HEK293 (cell line): ENCODE data around the gene APBB2.
A peak's percentile ranks its signal among the peaks of the same experiment; 100 is the strongest.

Experiments
- EGR2 ChIP-seq: fragments of 450-650 bp; formaldehyde crosslinking; IDR thresholded peaks from 2 replicates; pipeline ENCODE4 v1.5.1; 2016; ENCODE audit warnings: low read depth, missing biosample characterization, missing genetic modification characterization
- GFI1B ChIP-seq: fragments of 450-650 bp; formaldehyde crosslinking; IDR thresholded peaks from 2 replicates; pipeline ENCODE4 v1.5.1; 2016; ENCODE audit warnings: missing biosample characterization, missing genetic modification characterization
- GLIS1 ChIP-seq: fragments of 450-650 bp; formaldehyde crosslinking; IDR thresholded peaks from 2 replicates; pipeline ENCODE4 v1.5.1; 2016; ENCODE audit warnings: missing biosample characterization, missing genetic modification characterization
- RBAK ChIP-seq: fragments of 450-650 bp; formaldehyde crosslinking; IDR thresholded peaks from 2 replicates; pipeline ENCODE4 v1.5.1; 2016; ENCODE audit warnings: missing biosample characterization, missing genetic modification characterization
- SP2 ChIP-seq: fragments of 450-650 bp; formaldehyde crosslinking; IDR thresholded peaks from 2 replicates; pipeline ENCODE4 v1.5.1; 2016; ENCODE audit warnings: missing biosample characterization, missing genetic modification characterization
- TRIM28 ChIP-seq: IDR thresholded peaks from 2 replicates; pipeline ENCODE4 v1.6.1; 2011; ENCODE audit warnings: low read length, control low read depth, borderline replicate concordance
- ZBTB20 ChIP-seq: fragments of 450-650 bp; formaldehyde crosslinking; IDR thresholded peaks from 2 replicates; pipeline ENCODE4 v1.5.1; 2016; ENCODE audit warnings: missing biosample characterization, missing genetic modification characterization
- ZBTB7A ChIP-seq: fragments of 450-650 bp; formaldehyde crosslinking; IDR thresholded peaks from 2 replicates; pipeline ENCODE4 v1.5.1; 2016; ENCODE audit warnings: low read depth, missing biosample characterization, missing genetic modification characterization
- ZEB2 ChIP-seq: fragments of 450-650 bp; formaldehyde crosslinking; IDR thresholded peaks from 2 replicates; pipeline ENCODE4 v1.5.1; 2016; ENCODE audit warnings: missing biosample characterization, missing genetic modification characterization
- ZFP37 ChIP-seq: fragments of 450-650 bp; formaldehyde crosslinking; IDR thresholded peaks from 2 replicates; pipeline ENCODE4 v1.5.1; 2016; ENCODE audit warnings: missing biosample characterization, missing genetic modification characterization
- ZNF146 ChIP-seq: fragments of 450-650 bp; formaldehyde crosslinking; IDR thresholded peaks from 2 replicates; pipeline ENCODE4 v1.5.1; 2016; ENCODE audit warnings: missing biosample characterization, missing genetic modification characterization
- ZNF155 ChIP-seq: fragments of 450-650 bp; formaldehyde crosslinking; IDR thresholded peaks from 2 replicates; pipeline ENCODE4 v1.5.1; 2016; ENCODE audit warnings: missing biosample characterization, missing genetic modification characterization
- ZNF184 ChIP-seq: fragments of 450-650 bp; IDR thresholded peaks from 2 replicates; pipeline ENCODE4 v1.5.1; 2018; ENCODE audit warnings: missing biosample characterization, mild to moderate bottlenecking, missing genetic modification characterization
- ZNF19 ChIP-seq: fragments of 450-650 bp; formaldehyde crosslinking; IDR thresholded peaks from 2 replicates; pipeline ENCODE4; 2016; ENCODE audit warnings: missing biosample characterization, missing genetic modification characterization, low read depth
- ZNF2 ChIP-seq: fragments of 450-650 bp; formaldehyde crosslinking; IDR thresholded peaks from 2 replicates; pipeline ENCODE4 v1.5.1; 2016; ENCODE audit warnings: missing biosample characterization, missing genetic modification characterization
- ZNF214 ChIP-seq: fragments of 450-650 bp; formaldehyde crosslinking; IDR thresholded peaks from 2 replicates; pipeline ENCODE4 v1.5.1; 2017; ENCODE audit warnings: missing biosample characterization, mild to moderate bottlenecking, missing genetic modification characterization, borderline replicate concordance
- ZNF341 ChIP-seq: fragments of 450-650 bp; formaldehyde crosslinking; IDR thresholded peaks from 2 replicates; pipeline ENCODE4; 2016; ENCODE audit warnings: low read depth, missing biosample characterization, missing genetic modification characterization
- ZNF366 ChIP-seq: fragments of 450-650 bp; formaldehyde crosslinking; conservative IDR thresholded peaks from 2 replicates; pipeline ENCODE4 v1.5.1; 2016; ENCODE audit warnings: missing biosample characterization, missing genetic modification characterization
- ZNF426 ChIP-seq: fragments of 450-650 bp; formaldehyde crosslinking; IDR thresholded peaks from 2 replicates; pipeline ENCODE4 v1.5.1; 2017; ENCODE audit warnings: missing biosample characterization, missing genetic modification characterization, mild to moderate bottlenecking, inconsistent platforms, moderate library complexity
- ZNF530 ChIP-seq: fragments of 450-650 bp; formaldehyde crosslinking; IDR thresholded peaks from 2 replicates; pipeline ENCODE4 v1.5.1; 2016; ENCODE audit warnings: low read depth, missing biosample characterization, missing genetic modification characterization
- ZNF596 ChIP-seq: fragments of 450-650 bp; IDR thresholded peaks from 2 replicates; pipeline ENCODE4 v1.5.0; 2018; ENCODE audit warnings: missing biosample characterization, mild to moderate bottlenecking, missing genetic modification characterization, moderate library complexity
- ZNF701 ChIP-seq: fragments of 450-650 bp; formaldehyde crosslinking; IDR thresholded peaks from 2 replicates; pipeline ENCODE4 v1.5.1; 2016; ENCODE audit warnings: missing biosample characterization, missing genetic modification characterization
- ZNF777 ChIP-seq: fragments of 450-650 bp; formaldehyde crosslinking; IDR thresholded peaks from 2 replicates; pipeline ENCODE4 v1.5.1; 2017; ENCODE audit warnings: missing biosample characterization, missing genetic modification characterization, borderline replicate concordance
- TF ChIP-seq, protein P1 (sequence below): fragments of 450-650 bp; formaldehyde crosslinking; optimal IDR thresholded peaks from 2 replicates; pipeline ENCODE3; 2016; ENCODE audit warnings: missing biosample characterization, mild to moderate bottlenecking, missing genetic modification characterization
- TF ChIP-seq, protein P2 (sequence below): fragments of 450-650 bp; formaldehyde crosslinking; IDR thresholded peaks from 2 replicates; pipeline ENCODE4 v1.5.1; 2016; ENCODE audit warnings: missing biosample characterization, missing genetic modification characterization
- TF ChIP-seq, protein P3 (sequence below): IDR thresholded peaks from 2 replicates; pipeline ENCODE4 v1.6.1; 2011; ENCODE audit warnings: mild to moderate bottlenecking, low read depth, low read length, borderline replicate concordance
- TF ChIP-seq, protein P4 (sequence below): fragments of 450-650 bp; formaldehyde crosslinking; IDR thresholded peaks from 2 replicates; pipeline ENCODE4 v1.5.1; 2016; ENCODE audit warnings: missing biosample characterization, missing genetic modification characterization
- TF ChIP-seq, protein P5 (sequence below): fragments of 450-650 bp; formaldehyde crosslinking; IDR thresholded peaks from 2 replicates; pipeline ENCODE4 v1.5.1; 2017; ENCODE audit warnings: missing biosample characterization, missing genetic modification characterization
- TF ChIP-seq, protein P6 (sequence below): fragments of 450-650 bp; formaldehyde crosslinking; IDR thresholded peaks from 2 replicates; pipeline ENCODE4 v1.5.1; 2016; ENCODE audit warnings: missing biosample characterization, missing genetic modification characterization
- TF ChIP-seq, protein P7 (sequence below): fragments of 450-650 bp; formaldehyde crosslinking; IDR thresholded peaks from 2 replicates; pipeline ENCODE4 v1.5.1; 2017; ENCODE audit warnings: missing biosample characterization, missing genetic modification characterization

APBB2 gene

DNA sequence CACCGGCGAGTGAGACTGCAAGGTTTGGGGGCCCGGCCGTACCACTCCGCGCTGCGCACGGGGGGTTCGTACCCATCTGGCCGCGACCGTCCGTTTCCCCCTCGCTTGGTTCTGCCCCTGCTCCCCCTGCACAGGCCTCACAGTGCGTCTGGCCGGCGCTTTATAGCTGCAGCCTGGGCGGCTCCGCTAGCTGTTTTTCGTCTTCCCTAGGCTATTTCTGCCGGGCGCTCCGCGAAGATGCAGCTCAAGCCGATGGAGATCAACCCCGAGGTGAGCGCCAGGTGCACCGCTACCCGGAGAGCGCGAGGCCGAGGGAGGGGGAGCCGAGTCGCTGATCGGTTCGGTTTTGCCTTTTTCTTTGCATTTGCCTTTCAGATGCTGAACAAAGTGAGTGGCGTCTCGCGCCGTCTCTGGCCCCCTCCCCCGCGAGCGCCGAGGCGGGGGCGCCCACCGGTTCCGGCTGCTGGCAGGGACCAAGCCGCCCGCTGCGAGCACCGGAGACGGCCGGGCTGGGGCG lies 42.5 kb upstream of the APBB2 start, which contains the start of gene UCHL1 (continued):
- TF ChIP-seq, protein P1, sequence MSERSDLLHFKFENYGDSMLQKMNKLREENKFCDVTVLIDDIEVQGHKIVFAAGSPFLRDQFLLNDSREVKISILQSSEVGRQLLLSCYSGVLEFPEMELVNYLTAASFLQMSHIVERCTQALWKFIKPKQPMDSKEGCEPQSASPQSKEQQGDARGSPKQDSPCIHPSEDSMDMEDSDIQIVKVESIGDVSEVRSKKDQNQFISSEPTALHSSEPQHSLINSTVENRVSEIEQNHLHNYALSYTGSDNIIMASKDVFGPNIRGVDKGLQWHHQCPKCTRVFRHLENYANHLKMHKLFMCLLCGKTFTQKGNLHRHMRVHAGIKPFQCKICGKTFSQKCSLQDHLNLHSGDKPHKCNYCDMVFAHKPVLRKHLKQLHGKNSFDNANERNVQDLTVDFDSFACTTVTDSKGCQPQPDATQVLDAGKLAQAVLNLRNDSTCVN = no peak
- TF ChIP-seq ZBTB7A (tag by site-specific recombination) (no peak), ZNF146 (no peak; the same call in 1 of the 2 replicates), ZNF701 (tag by site-specific recombination) (no peak), GLIS1 (tag by site-specific recombination) (no peak; the same call in 1 of the 2 replicates), ZEB2 (tag by site-specific recombination) (peak; percentile 64; the same call in 1 of the 2 replicates), ZNF341 (tag by site-specific recombination) (peak; percentile 18; the same call in 1 of the 2 replicates), ZNF184 (tag by site-specific recombination) (no peak), ZNF530 (tag by site-specific recombination) (no peak), ZNF426 (no peak), ZNF19 (tag by site-specific recombination) (no peak), ZNF366 (tag by site-specific recombination) (no peak), EGR2 (peak; percentile 71), RBAK (tag by site-specific recombination) (no peak), ZNF596 (tag by site-specific recombination) (no peak), TRIM28 (no peak), ZNF777 (tag by site-specific recombination) (0 out of 2 replicates have a peak, but pooled peaks have one; percentile 15), ZNF2 (peak; percentile 77; the same call in 1 of the 2 replicates), ZFP37 (tag by site-specific recombination) (peak; percentile 71; the same call in 1 of the 2 replicates), ZBTB20 (tag by site-specific recombination) (no peak), ZNF155 (tag by site-specific recombination) (no peak), GFI1B (tag by site-specific recombination) (no peak), ZNF214 (no peak), SP2 (tag by site-specific recombination) (peak; percentile 29; the same call in 1 of the 2 replicates)
- TF ChIP-seq, protein P2, sequence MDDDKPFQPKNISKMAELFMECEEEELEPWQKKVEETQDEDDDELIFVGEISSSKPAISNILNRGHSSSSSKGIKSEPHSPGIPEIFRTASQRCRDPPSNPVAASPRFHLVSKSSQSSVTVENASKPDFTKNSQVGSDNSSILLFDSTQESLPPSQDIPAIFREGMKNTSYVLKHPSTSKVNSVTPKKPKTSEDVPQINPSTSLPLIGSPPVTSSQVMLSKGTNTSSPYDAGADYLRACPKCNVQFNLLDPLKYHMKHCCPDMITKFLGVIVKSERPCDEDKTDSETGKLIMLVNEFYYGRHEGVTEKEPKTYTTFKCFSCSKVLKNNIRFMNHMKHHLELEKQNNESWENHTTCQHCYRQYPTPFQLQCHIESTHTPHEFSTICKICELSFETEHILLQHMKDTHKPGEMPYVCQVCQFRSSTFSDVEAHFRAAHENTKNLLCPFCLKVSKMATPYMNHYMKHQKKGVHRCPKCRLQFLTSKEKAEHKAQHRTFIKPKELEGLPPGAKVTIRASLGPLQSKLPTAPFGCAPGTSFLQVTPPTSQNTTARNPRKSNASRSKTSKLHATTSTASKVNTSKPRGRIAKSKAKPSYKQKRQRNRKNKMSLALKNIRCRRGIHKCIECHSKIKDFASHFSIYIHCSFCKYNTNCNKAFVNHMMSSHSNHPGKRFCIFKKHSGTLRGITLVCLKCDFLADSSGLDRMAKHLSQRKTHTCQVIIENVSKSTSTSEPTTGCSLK (tag by site-specific recombination) = no peak
- TF ChIP-seq, protein P3, sequence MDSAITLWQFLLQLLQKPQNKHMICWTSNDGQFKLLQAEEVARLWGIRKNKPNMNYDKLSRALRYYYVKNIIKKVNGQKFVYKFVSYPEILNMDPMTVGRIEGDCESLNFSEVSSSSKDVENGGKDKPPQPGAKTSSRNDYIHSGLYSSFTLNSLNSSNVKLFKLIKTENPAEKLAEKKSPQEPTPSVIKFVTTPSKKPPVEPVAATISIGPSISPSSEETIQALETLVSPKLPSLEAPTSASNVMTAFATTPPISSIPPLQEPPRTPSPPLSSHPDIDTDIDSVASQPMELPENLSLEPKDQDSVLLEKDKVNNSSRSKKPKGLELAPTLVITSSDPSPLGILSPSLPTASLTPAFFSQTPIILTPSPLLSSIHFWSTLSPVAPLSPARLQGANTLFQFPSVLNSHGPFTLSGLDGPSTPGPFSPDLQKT = no peak
- TF ChIP-seq, protein P4, sequence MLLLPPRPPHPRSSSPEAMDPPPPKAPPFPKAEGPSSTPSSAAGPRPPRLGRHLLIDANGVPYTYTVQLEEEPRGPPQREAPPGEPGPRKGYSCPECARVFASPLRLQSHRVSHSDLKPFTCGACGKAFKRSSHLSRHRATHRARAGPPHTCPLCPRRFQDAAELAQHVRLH (tag by site-specific recombination) = peak; percentile 46; the same call in 1 of the 2 replicates
- TF ChIP-seq, protein P5, sequence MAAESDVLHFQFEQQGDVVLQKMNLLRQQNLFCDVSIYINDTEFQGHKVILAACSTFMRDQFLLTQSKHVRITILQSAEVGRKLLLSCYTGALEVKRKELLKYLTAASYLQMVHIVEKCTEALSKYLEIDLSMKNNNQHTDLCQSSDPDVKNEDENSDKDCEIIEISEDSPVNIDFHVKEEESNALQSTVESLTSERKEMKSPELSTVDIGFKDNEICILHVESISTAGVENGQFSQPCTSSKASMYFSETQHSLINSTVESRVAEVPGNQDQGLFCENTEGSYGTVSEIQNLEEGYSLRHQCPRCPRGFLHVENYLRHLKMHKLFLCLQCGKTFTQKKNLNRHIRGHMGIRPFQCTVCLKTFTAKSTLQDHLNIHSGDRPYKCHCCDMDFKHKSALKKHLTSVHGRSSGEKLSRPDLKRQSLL (tag by site-specific recombination) = 0 out of 2 replicates have a peak, but pooled peaks have one; percentile 4
- TF ChIP-seq, protein P6, sequence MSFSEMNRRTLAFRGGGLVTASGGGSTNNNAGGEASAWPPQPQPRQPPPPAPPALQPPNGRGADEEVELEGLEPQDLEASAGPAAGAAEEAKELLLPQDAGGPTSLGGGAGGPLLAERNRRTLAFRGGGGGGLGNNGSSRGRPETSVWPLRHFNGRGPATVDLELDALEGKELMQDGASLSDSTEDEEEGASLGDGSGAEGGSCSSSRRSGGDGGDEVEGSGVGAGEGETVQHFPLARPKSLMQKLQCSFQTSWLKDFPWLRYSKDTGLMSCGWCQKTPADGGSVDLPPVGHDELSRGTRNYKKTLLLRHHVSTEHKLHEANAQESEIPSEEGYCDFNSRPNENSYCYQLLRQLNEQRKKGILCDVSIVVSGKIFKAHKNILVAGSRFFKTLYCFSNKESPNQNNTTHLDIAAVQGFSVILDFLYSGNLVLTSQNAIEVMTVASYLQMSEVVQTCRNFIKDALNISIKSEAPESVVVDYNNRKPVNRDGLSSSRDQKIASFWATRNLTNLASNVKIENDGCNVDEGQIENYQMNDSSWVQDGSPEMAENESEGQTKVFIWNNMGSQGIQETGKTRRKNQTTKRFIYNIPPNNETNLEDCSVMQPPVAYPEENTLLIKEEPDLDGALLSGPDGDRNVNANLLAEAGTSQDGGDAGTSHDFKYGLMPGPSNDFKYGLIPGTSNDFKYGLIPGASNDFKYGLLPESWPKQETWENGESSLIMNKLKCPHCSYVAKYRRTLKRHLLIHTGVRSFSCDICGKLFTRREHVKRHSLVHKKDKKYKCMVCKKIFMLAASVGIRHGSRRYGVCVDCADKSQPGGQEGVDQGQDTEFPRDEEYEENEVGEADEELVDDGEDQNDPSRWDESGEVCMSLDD (tag by site-specific recombination) = peak; percentile 64; the same call in 1 of the 2 replicates
- TF ChIP-seq, protein P7, sequence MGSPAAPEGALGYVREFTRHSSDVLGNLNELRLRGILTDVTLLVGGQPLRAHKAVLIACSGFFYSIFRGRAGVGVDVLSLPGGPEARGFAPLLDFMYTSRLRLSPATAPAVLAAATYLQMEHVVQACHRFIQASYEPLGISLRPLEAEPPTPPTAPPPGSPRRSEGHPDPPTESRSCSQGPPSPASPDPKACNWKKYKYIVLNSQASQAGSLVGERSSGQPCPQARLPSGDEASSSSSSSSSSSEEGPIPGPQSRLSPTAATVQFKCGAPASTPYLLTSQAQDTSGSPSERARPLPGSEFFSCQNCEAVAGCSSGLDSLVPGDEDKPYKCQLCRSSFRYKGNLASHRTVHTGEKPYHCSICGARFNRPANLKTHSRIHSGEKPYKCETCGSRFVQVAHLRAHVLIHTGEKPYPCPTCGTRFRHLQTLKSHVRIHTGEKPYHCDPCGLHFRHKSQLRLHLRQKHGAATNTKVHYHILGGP (tag by site-specific recombination) = no peak
